Measurements from ENCODE around the gene RPL37A. TPM values are rescaled to one million over a fixed set of nuclear protein-coding genes. Genes with fewer than 3 reads are reported as not detected.
"Not testable (repeated sequence)": the region's sequence is repeated elsewhere in the genome, so short reads cannot be mapped to it uniquely, and the experiment has no call there.

Gene RPL37A
- polyA plus RNA-seq, 1 donor from 2014 or later: 1,655 TPM

DNA sequence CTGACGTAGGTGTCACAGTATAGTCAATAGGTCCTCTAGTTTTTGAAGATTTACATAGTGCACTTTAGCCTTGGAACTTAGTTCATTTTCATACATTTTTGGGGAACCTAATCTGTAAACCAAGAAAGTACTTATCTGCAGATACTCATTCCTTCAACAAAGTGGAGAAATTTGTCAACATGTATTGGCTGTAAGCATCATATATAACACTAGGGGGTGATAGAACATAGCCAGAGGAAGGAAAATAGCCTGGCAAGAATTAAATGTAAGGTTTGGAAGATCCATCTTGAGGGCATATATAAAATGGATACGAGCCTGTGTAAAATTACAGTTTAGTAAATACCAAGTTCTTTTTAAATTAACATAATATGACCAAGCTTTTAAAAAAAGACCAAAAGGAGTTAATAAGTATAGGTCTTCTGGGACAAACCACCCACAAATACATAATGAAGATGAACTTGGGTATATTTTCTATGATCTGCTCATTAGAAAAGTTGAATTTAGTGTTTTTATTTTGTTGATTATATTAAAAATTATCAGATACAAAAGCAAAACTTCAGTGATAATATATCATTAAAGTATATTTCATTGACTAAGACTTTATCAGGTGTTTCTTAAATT lies 18.2 kb downstream of the RPL37A start:
- no peaks in the 10 kb centered on the region for H4K20me1 ChIP-seq (ENCODE audit: insufficient read depth)
- H3K36me3 ChIP-seq (ENCODE audit: insufficient read depth, low read length): no peaks in the 10 kb centered on the region
- no peaks in the 10 kb centered on the region for H3K9me2 ChIP-seq (ENCODE audit: insufficient read depth, low read length)
- no peak overlapping the region for H3K4me3 ChIP-seq (ENCODE audit: low read length)
- no peak overlapping the region for H3K4me2 ChIP-seq (ENCODE audit: low read length)
- H3K27ac ChIP-seq (ENCODE audit: low read length): no peak overlapping the region
- H3K79me2 ChIP-seq (replicated peaks; ENCODE audit: insufficient read depth, low read length): no peaks in the 10 kb centered on the region
- no peaks in the 10 kb centered on the region for H3K9me3 ChIP-seq (ENCODE audit: low read length)
- no peaks in the 10 kb centered on the region for H3F3A ChIP-seq (ENCODE audit: insufficient read depth, low read length, poor library complexity, severe bottlenecking)
- H2AFZ ChIP-seq (ENCODE audit: low read depth, low read length): no peak overlapping the region
- no peak overlapping the region for H3K9ac ChIP-seq (ENCODE audit: low read length)
- TF ChIP-seq RAD21 (conservative IDR thresholded peaks at IDR 0.05) (peak; percentile 95), TAF1 (IDR thresholded peaks at IDR 0.05; ENCODE audit: low read depth) (no peak), CTCF (IDR thresholded peaks at IDR 0.05; ENCODE audit: poor library complexity, severe bottlenecking) (peak; percentile 90), SMC3 (conservative IDR thresholded peaks at IDR 0.05; ENCODE audit: poor library complexity) (peak; percentile 95)
- TF ChIP-seq, protein P1, sequence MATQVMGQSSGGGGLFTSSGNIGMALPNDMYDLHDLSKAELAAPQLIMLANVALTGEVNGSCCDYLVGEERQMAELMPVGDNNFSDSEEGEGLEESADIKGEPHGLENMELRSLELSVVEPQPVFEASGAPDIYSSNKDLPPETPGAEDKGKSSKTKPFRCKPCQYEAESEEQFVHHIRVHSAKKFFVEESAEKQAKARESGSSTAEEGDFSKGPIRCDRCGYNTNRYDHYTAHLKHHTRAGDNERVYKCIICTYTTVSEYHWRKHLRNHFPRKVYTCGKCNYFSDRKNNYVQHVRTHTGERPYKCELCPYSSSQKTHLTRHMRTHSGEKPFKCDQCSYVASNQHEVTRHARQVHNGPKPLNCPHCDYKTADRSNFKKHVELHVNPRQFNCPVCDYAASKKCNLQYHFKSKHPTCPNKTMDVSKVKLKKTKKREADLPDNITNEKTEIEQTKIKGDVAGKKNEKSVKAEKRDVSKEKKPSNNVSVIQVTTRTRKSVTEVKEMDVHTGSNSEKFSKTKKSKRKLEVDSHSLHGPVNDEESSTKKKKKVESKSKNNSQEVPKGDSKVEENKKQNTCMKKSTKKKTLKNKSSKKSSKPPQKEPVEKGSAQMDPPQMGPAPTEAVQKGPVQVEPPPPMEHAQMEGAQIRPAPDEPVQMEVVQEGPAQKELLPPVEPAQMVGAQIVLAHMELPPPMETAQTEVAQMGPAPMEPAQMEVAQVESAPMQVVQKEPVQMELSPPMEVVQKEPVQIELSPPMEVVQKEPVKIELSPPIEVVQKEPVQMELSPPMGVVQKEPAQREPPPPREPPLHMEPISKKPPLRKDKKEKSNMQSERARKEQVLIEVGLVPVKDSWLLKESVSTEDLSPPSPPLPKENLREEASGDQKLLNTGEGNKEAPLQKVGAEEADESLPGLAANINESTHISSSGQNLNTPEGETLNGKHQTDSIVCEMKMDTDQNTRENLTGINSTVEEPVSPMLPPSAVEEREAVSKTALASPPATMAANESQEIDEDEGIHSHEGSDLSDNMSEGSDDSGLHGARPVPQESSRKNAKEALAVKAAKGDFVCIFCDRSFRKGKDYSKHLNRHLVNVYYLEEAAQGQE (IDR thresholded peaks at IDR 0.05; ENCODE audit: borderline replicate concordance): no peak
- no peaks in the 10 kb centered on the region for H3K27me3 ChIP-seq (ENCODE audit: insufficient read depth, low read depth, low read length)

DNA sequence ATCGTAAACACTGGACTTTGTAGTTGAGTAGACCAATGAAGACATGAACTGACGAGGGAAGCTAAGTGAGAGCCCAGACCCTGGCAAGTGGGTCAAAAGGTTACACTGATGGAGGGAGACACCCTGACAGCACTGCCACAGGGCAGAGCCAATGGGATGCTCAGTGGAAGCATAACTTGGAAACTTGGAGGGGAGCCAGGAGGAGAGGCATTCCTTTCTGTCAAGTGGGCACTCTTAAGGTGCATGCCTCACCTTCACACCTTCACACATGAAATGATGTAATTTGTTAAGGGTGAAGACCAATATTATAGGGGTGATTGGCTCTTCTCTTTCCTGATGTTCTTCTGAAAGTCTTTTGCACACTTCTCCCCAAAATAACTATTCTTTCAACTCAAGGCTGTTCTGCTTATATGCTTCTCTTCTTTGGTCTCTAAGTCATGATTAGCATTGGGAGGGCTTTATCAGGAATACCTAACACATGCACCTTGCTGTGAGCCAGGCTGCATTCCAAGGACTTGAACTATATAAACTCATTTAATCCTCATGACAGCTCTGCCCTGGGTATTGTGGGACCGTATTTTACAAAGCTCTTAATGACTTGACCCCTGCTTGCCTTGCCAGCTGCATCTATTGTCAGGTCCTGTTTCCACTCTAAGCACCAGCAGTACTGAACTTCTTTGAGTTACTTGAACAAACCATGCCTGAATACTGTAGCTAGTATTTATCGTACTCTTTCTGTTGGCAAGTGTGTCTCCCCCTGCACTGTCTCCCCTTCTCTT lies 19.0 kb downstream of the RPL37A start:
- Histone ChIP-seq H3F3A (ENCODE audit: insufficient read depth, low read length, poor library complexity, severe bottlenecking) (no peaks in the 10 kb centered on the region), H3K4me2 (ENCODE audit: low read length) (no peak overlapping the region), H3K9me3 (ENCODE audit: low read length) (no peaks in the 10 kb centered on the region), H3K4me3 (ENCODE audit: low read length) (no peak overlapping the region), H2AFZ (ENCODE audit: low read depth, low read length) (no peak overlapping the region), H3K27ac (ENCODE audit: low read length) (no peak overlapping the region), H3K27me3 (ENCODE audit: insufficient read depth, low read depth, low read length) (no peaks in the 10 kb centered on the region), H3K9me2 (ENCODE audit: insufficient read depth, low read length) (no peaks in the 10 kb centered on the region), H3K79me2 (replicated peaks; ENCODE audit: insufficient read depth, low read length) (no peaks in the 10 kb centered on the region), H4K20me1 (ENCODE audit: insufficient read depth) (no peaks in the 10 kb centered on the region), H3K9ac (ENCODE audit: low read length) (no peak overlapping the region), H3K36me3 (ENCODE audit: insufficient read depth, low read length) (no peaks in the 10 kb centered on the region)
- TF ChIP-seq CTCF (IDR thresholded peaks at IDR 0.05; ENCODE audit: poor library complexity, severe bottlenecking) (no peak), MXI1 (conservative IDR thresholded peaks at IDR 0.05; ENCODE audit: poor library complexity, severe bottlenecking) (no peak), EP300 (conservative IDR thresholded peaks at IDR 0.05; ENCODE audit: poor library complexity, severe bottlenecking) (no peak), EZH2 (IDR thresholded peaks at IDR 0.05; ENCODE audit: borderline replicate concordance, insufficient read depth, low read length, poor library complexity, severe bottlenecking) (no peak), SMC3 (conservative IDR thresholded peaks at IDR 0.05; ENCODE audit: poor library complexity) (no peak), POLR2AphosphoS5 (IDR thresholded peaks at IDR 0.05) (no peak)

DNA sequence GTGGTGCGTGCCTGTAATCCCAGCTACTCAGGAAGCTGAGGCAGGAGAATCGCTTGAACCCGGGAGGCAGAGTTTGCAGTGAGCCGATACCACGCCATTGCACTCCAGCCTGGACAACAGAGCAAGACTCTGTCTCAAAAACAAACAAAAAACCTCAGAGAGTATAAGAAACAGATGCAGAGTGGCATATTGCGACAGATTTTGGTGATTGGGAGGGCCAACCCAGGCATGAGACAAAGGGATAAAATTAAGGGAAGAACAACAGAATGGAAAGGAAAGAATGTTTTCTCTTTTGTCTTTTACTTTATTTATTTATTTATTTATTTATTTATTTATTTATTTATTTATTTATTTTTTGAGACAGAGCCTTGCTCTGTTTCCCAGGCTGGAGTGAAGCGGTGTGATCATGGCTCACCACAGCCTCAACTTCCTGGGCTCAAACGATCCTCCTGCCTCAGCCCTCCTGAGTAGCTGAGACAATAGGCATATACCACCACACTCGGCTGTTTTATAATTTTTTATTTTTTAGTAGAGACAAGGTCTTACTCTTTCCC lies 20.0 kb downstream of the RPL37A start:
- H3K4me2 ChIP-seq (ENCODE audit: low read length); H3F3A ChIP-seq (ENCODE audit: insufficient read depth, low read length, poor library complexity, severe bottlenecking); H3K4me3 ChIP-seq (ENCODE audit: low read length); H3K27me3 ChIP-seq (ENCODE audit: insufficient read depth, low read depth, low read length); H3K36me3 ChIP-seq (ENCODE audit: insufficient read depth, low read length); H3K27ac ChIP-seq (ENCODE audit: low read length); H2AFZ ChIP-seq (ENCODE audit: low read depth, low read length); H4K20me1 ChIP-seq (ENCODE audit: insufficient read depth); H3K9me2 ChIP-seq (ENCODE audit: insufficient read depth, low read length); H3K79me2 ChIP-seq (replicated peaks; ENCODE audit: insufficient read depth, low read length); H3K9ac ChIP-seq (ENCODE audit: low read length); H3K9me3 ChIP-seq (ENCODE audit: low read length): not testable (repeated sequence)

Measured in neural cell (in vitro differentiated cells).